Colonic mucosa (tissue), 4 donors: Measurements from ENCODE around the gene CNIH2. TPM values are rescaled to one million over a fixed set of nuclear protein-coding genes. Genes with fewer than 3 reads are reported as not detected.

Experiments used
- DNase-seq: peaks from one replicate; pipeline ENCODE4 v3.0.0-alpha.2; 2020
- H3K27ac ChIP-seq: fragments of 200-600 bp; one replicate; pipeline ENCODE4 v1.8.0; 2021
- H3K27me3 ChIP-seq: fragments of 200-600 bp; one replicate; pipeline ENCODE4 v1.8.0; 2021
- H3K36me3 ChIP-seq: fragments of 200-600 bp; one replicate; pipeline ENCODE4 v1.8.0; 2021
- H3K4me1 ChIP-seq: fragments of 200-600 bp; one replicate; pipeline ENCODE4 v1.8.0; 2021; ENCODE audit warnings: mild to moderate bottlenecking
- H3K4me3 ChIP-seq: fragments of 200-600 bp; one replicate; pipeline ENCODE4 v1.8.0; 2021
- H3K9ac ChIP-seq, 2 donors: one replicate each; pipeline ENCODE4 v1.7.0; 2013; ENCODE audit warnings: control low read depth in 2 of 2, low read depth in 2 of 2, low read length in 2 of 2
- H3K9me3 ChIP-seq: fragments of 200-600 bp; one replicate; pipeline ENCODE4 v1.8.0; 2021
- CTCF ChIP-seq: fragments of 200-600 bp; IDR thresholded peaks from one replicate; pipeline ENCODE4 v1.8.0; 2022; ENCODE audit warnings: antibody characterized with exemption, mild to moderate bottlenecking
- intact Hi-C: fragments of 100-400 bp; cut with DNase I; formaldehyde crosslinking; loops from one replicate; pipeline ENCODE4 v1.14.1; 2022
- total RNA-seq, 2 donors: library from RNA; stranded (reverse); fragmentation: NEBNext Ultra II Directional in 1 of 2; extraction: Animal tissue kit (Norgen Biotek cat#: 25700) in 1 of 2; gene quantifications; one replicate each; pipeline ENCODE4 v1.2.1, GENCODE V29; 2021
- donor health status: healthy.
- donor health status: DM: no; HTN: no; CAD: no.
- donor health status: DM: no; HTN: no; CAD: no.

CNIH2 gene
- total RNA-seq, 2 donors from 2014 or later: 0.58 to 0.67 TPM

DNA sequence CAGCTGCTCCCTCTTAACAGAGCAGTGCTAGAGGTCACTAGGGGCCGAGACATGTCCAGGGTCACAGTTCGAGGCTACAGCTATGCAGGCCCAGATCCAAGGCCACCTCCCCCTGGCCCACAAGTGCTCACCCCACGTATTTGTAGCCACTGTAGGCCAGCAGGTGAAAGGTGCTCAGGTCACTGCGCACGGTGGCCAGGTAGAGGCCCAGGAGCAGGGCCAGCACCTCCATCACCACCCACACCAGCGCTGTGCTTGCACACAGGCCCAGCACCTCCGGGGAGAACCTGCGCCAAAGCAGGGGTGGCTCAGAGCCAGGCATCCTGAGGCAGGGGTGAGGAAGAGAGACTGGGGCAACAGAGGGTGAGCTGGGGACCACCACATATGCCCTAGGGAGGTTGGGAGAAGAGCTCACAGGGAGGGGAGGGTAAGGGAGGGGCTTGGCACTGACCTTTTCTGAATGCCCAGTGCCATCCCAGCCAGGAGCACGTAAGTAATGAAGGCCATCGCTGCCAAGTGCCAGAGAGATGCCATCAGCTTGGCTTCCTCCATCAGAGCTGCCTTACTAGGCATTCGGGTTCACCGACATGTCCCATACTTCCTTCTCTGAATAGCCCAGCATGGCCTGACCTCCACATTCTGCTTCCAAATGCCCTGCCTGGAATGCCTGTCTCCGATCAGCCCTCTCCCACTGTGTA, 7.4 kb downstream of the CNIH2 start:
- no peak overlapping the region for H3K27ac ChIP-seq
- H3K27me3 ChIP-seq: no peaks in the 10 kb centered on the region
- no peak overlapping the region for H3K4me3 ChIP-seq
- no peak for TF ChIP-seq CTCF
- intact Hi-C loops: no loop called here
- no peak overlapping the region for H3K9ac ChIP-seq
- no peaks in the 10 kb centered on the region for H3K36me3 ChIP-seq
- no peak for DNase-seq
- no peaks in the 10 kb centered on the region for H3K9me3 ChIP-seq
- H3K4me1 ChIP-seq: peaks cover 6% of the 10 kb centered on the region

GRCh38 chr11:66286699-66287098, 8.7 kb downstream of the CNIH2 start:
- Histone ChIP-seq H3K9ac (no peak overlapping the region), H3K27me3 (peaks cover 6% of the 10 kb centered on the region), H3K27ac (no peak overlapping the region), H3K4me3 (no peak overlapping the region), H3K36me3 (no peaks in the 10 kb centered on the region), H3K4me1 (peaks cover 6% of the 10 kb centered on the region), H3K9me3 (no peaks in the 10 kb centered on the region)
- intact Hi-C loops: no loop called here
- no peak for DNase-seq
- no peak for TF ChIP-seq CTCF

DNA sequence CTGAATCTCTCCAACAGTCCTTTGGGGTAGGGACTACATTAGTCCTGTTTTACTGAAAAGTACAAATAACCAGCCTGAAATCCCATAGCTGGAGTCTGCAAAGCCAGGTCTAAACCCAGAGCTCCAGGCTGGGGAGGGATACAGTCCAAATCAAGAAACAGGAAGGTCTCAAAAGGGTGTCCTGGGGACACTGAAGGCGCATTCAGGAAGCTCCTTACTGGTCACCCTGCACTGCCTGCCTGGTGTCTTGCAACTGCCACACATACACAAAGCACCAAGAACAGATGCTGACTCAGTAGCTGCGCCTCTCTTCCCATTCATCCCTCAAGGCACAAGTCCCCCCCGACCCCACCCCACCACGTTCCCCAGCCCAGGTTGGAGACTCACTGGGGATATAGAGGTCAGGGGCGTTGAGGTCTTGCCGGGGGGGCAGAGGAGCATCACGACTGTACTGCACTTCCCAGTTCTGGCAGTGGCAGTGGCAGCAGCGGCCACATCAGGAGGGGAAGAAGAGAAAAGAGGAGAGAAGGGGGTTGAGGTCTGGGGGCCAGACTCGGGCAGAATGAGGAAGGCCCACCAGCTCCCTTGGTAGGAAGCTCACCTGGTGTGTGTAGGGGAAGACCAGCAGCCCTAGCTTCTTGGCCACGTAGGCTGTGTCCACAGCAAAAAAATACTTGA, 9.4 kb downstream of the CNIH2 start:
- Histone ChIP-seq H3K36me3 (no peaks in the 10 kb centered on the region), H3K9me3 (no peaks in the 10 kb centered on the region), H3K27me3 (peaks cover 12% of the 10 kb centered on the region), H3K9ac (peak overlapping the region in 1 of 2 donors; percentile 95), H3K4me1 (peaks cover 11% of the 10 kb centered on the region), H3K27ac (no peak overlapping the region), H3K4me3 (no peak overlapping the region)
- intact Hi-C loops: no loop called here
- TF ChIP-seq CTCF: no peak
- no peak for DNase-seq

DNA sequence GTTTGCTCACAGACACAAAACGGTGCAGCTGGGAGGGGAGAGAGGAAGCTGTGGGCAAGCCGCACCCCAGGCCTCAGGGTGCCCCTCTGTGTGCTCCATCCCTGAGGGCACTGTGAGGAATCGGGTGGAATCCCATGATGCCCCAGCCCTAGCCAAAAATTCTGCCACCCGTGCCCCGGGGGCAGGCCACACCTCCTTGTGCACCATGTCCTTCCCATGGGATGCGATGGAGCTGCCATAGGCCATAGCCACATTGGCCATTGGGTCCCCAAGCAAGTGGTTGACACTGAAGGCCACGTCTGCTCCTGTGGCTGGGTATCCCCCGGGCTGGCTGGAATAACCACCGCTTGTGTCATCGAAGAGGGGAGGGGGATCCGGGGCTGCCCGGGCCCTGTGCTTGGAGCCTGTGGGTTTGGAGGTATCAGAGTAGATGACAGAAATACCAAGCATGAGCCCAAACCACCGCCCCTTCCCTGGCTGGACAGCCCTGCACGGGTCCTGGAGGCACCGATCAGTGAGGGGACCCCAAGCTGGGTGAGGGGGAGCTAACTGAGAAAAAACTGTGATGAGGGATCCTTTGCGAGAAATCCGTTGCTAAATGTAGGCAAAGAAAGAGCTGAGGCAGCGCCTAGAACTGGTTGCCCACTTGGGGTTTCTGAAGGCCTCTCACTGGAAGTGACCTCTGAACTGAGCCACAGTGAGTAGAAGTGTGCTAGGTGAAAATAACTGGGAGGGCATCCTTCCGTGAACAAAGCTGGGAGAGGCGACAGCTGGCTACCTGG, 10.1 kb downstream of the CNIH2 start:
- no peaks in the 10 kb centered on the region for H3K9me3 ChIP-seq
- TF ChIP-seq CTCF: no peak
- peak overlapping the region; percentile 92 for H3K27ac ChIP-seq
- H3K27me3 ChIP-seq: peaks cover 15% of the 10 kb centered on the region
- H3K4me3 ChIP-seq: peak overlapping the region; percentile 90
- peaks cover 11% of the 10 kb centered on the region for H3K4me1 ChIP-seq
- no peak for DNase-seq
- peak overlapping the region; percentile 94 to 95 for H3K9ac ChIP-seq
- intact Hi-C loops: no loop called here
- no peaks in the 10 kb centered on the region for H3K36me3 ChIP-seq

DNA sequence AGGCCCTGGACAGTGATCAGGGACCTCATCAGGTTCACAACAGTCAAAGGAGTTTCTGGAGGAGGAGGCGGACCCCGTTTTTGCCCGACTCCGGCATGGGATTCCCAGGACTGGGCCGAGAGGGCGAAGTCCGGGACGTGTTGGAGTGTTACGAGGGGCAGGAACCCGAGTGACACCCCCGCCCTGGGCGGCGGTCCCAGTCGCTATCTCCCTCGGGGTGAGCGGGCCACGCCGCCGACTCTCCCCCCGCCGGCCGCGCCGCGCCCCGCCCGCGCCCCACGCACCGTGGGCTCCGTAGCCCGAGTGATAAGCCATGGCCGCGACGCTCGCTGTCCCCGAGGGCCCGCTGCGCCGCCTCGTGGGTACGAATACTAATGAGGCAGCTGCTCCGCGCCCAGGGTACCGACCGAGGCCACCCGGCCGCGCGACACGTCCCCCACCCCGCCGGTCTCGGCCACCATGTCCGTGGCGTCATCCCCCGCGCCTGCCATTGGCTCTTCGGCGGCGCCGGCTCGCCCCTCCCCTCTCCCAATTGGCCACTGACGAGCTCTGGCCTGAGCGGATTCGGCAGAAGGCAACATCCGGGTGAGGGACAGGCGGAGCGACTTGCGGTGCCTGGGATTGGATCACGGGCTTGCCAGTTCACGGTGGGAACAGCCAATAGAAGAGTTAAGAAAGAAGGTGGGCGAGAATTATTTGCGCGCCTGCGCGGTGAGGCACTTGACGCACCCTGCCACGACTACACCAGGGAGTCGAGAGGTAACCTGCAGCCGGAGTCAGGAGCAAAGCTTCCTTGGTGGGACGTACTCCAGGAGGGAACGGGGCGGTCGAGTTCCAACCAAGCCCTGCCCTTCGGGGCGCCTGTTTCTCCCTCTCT, 10.9 kb downstream of the CNIH2 start, which contains the start of gene YIF1A:
TSS of gene YIF1A (minus strand) at position 473 of the 877 bp plus-strand sequence. CDS start at position 315, 158 bp downstream.
- H3K27ac ChIP-seq: peak within 1 kb of the TSS; percentile 92
- H3K4me1 ChIP-seq: peaks cover 11% of the 10 kb centered on the region
- peak; percentile 98 for DNase-seq
- H3K4me3 ChIP-seq: peak within 1 kb of the TSS; percentile 90
- no peaks in the 10 kb centered on the region for H3K36me3 ChIP-seq
- peak within 1 kb of the TSS; percentile 94 to 95 for H3K9ac ChIP-seq
- intact Hi-C loops: no loop called here
- H3K9me3 ChIP-seq: no peaks in the 10 kb centered on the region
- peaks cover 15% of the 10 kb centered on the region for H3K27me3 ChIP-seq
- no peak for TF ChIP-seq CTCF
